HG03354 (cell line): ENCODE measurements around the gene CHTOP.
A peak's percentile ranks its signal among the peaks of the same experiment; 100 is the strongest.

ENCODE experiments used
- ATAC-seq: cut with Tn5 transposase; IDR thresholded peaks from one replicate; pipeline ENCODE4 v1.9.1; 2021; ENCODE audit warnings: mild to moderate bottlenecking; ENCODE audit not compliant: unreplicated experiment, poor library complexity, severe bottlenecking

The CHTOP gene

GRCh38 chr1:153612111-153612754 lies 21.6 kb upstream of the CHTOP start:
- ATAC-seq, result no peak

DNA sequence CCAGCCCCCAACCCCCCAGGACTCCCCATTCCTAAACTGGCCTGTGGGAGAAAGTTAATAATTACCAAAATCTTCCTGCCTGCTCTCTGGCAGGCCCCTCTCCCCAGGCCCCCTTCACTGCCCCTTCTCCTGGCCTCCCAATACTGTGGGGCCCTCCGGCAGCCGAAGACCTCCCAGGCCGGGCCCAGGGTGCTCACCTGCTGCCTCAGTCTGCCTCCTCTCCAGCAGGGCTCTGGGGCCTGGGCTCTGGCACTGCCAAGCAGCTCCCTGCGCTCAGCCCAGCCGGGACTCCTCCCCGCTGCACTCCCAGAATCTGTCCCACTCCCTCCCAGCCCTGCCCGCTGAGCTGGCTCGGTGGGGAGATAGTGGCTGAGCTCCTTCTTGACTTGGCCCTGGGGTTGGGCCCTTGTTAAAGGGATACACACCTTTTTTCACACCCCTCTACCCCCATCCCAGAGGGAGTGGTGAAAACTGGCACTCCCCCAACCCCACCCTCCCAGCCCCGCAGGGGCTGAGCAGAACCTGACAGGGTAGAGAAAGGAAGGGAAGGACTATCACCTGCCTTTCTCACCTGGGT lies 21.0 kb upstream of the CHTOP start, which contains the start of gene S100A16:
S100A16 (minus strand) TSS at position 383 of the 577 bp plus-strand sequence. CDS start 4,986 bp downstream, outside the sequence.
- no peak for ATAC-seq

DNA sequence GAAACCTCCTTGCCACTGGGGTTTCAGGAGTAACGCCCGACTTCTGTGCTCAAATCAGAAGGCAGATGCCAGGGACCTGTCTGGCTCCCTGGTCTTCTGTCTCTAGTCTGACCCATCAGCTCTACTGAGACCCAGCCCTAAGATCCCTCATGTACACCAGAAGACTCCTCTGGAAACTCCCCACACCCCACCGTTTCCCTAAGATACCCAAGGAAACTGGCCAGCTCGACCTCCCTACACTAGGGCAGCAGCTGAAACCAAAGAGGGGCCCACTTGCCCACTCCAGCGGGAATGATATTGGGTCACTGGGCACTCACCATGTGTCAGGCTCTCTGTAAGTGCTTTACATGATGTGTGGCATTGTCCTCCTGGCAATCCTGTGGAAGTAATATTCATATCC lies 20.5 kb upstream of the CHTOP start:
- no peak for ATAC-seq

DNA sequence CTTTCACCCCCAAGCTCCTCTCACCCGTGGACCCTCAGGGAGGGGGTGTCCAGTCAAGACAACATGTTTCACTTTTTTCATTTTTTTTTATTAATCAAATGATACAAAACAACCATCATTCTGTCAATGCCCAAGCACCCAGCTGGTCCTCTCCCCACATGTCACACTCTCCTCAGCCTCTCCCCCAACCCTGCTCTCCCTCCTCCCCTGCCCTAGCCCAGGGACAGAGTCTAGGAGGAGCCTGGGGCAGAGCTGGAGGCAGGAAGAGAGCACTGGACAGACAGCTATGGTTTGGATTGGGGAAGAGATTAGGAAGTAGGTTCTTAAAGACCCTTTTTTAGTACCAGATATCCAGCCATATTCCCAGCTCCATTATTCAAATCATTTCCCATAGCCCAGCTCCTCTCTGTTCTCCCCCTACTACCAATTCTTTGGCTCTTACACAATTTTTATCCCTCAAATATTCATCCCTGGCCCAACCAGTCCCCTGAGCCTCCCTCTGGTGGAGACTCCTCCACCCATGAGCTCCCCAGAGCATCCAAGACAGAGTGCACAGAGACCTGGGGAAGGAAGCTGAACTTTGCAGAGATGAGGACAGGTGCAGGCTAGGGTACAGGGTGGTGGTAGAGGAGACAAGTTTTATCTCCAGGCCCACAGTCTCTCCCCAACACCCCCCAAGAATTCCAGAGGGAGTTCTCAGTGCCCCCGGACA lies 19.5 kb upstream of the CHTOP start:
- ATAC-seq, result no peak

- ATAC-seq, result no peak
These were observed 19.0 kb upstream of the CHTOP start for GRCh38 chr1:153614906-153615305.

DNA sequence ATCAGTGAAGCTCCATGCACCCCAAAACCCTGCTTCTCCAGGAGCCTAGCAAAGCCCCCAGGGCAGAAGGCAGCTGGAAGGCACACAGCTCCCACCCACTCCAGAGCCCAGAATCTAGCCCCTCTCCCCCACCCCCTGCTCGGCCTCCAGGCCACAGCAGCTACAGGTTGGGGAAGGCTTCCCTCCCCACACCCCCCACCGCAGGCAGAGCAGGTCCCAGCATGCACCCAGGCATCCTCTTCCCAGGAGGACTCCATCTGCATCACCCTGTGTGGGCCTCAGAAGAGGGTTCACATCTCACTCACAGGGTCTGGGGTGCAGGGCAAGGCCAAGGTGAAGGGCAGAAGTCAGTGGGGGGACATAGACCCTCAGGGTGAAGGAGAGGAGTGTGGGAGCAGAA lies 18.5 kb upstream of the CHTOP start:
- ATAC-seq, result no peak

DNA sequence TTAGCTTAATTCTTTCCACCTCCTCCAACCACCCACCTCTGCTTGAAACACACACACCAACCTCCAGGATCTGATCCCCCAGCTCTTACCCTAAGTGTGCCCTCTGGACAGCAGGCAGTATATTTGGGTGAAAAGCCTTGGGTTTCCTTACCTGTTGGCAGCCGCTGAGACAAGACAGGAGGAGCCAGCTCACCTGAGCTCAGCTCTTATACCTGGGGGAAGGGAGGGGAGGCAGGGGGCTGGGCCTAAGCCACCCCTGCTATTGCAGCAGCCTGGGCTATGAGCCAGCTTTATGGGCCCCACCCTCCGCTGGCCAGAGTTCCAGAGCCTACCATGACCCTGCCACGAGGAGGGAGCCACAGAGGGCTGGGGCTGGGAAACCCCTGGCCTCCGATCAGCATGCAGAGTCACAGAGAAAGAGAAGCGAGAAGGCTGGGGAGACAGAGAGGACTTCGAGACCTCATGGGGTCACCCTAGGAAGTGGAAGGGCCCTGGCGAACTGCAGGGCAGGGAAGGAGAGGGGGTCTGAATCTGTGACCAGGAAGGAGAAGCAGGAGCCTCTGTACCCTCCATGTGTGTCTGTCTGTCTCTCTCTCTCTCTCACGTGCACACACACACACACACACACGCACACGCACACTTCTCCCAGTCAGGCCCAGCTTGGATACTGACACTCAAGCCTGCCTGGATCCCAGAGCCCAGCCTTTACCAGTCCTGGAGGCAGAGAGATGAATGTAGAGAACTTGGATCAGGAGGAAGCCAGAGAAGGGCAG lies 17.5 kb upstream of the CHTOP start, which contains the start of gene S100A14:
S100A14 (minus strand) TSS at position 182 of the 773 bp plus-strand sequence. CDS start 467 bp downstream, outside the sequence.
- no peak for ATAC-seq

DNA sequence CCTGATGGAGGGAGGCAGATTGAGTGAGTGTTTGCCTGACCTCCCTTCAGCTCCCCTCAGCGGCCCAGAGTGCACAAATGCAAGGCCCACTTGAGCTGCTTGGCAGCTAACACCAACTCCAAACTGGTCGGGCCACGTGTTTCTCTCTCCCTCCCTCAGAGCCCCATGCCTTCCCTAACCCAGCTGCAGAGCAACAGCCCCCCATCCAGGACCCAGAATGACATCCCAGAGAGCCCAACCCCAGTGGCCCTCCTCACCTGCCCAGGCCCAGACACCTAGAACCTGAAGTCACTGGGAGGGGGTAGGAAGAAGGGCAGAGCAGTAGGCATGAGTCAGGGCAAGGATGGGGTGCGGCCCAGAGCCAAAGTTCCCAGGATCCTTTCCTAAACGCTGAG lies 17.0 kb upstream of the CHTOP start:
- no peak for ATAC-seq

DNA sequence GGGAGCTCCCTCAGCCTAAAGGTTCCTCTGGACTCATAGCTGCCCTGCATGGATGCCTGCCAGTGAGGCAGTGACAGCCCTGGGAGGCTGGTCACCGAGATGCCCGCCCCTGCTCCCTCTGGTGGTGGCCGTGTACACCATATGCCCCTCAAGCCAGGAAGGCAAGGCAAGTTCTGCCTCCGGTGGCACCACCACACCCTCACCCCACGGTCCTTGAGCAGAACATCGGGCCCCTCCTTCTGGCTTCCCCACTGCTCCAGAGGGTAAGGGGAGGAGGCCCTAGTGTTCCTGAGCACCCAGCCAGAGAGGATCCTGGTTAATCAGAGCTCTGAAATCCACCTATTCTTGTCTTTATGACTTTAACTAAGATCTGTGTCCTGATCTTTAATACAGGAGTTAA lies 16.2 kb upstream of the CHTOP start:
- ATAC-seq, result peak; percentile 77

DNA sequence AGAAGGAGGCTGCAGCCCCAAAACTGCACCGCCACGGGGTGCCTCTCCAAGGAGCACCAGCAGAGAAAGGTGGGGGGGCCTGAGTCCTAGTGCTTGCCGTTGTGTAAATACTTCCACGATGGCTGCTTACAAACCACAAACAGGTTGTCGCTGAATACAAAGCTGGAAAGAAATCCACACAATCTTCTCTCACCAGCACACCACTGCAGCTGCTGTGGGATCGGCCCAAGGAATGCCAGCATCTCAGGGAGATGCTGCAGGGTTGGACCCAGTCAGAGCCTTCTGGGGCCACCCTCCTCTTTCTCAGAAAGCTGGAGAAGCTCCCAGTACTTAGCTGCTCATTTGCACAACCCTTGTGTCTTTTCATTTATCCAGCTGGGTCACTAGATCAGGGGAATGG lies 14.7 kb upstream of the CHTOP start:
- no peak for ATAC-seq

DNA sequence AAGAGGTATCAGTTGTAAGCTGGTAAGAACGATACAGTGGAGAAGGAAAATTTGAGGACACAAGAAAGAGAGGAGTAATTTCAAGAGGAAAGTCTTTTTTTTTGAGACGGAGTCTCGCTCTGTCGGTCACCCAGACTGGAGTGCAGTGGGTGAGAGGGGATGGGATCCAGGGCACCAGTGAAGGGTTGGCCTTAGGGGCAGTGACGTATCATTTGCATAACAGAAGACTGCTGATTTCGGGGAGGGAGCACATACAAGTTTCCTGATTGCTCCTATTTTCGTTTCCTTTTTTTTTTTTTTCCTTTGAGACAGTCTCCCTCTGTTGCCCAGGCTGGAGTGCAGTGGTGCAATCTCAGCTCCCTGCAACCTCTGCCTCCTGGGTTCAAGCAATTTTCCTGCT lies 10.8 kb upstream of the CHTOP start:
- ATAC-seq, result no peak

GRCh38 chr1:153624965-153625611 lies 8.8 kb upstream of the CHTOP start:
- ATAC-seq, result no peak

DNA sequence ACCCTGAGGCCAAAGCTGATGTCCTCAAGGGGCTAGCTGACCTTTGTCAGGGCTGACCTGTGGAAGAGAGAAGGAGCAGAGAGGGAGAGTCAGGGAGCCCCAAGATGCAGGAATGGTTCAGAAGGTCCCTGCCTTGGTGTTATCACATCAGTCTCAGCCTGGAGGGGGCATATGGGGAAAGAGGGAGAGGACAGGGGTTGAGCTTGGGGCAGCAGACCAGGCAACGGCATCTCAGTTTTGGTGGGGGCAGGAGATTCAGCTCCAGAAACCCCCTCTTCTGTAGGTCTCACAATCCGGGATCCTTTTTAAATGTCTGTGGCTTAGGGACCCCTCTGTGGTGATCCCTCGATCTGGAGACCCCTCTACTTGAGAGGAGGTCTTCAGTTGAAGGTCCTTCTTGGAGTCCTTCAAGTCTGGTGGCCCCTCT lies 7.4 kb upstream of the CHTOP start:
- no peak for ATAC-seq

DNA sequence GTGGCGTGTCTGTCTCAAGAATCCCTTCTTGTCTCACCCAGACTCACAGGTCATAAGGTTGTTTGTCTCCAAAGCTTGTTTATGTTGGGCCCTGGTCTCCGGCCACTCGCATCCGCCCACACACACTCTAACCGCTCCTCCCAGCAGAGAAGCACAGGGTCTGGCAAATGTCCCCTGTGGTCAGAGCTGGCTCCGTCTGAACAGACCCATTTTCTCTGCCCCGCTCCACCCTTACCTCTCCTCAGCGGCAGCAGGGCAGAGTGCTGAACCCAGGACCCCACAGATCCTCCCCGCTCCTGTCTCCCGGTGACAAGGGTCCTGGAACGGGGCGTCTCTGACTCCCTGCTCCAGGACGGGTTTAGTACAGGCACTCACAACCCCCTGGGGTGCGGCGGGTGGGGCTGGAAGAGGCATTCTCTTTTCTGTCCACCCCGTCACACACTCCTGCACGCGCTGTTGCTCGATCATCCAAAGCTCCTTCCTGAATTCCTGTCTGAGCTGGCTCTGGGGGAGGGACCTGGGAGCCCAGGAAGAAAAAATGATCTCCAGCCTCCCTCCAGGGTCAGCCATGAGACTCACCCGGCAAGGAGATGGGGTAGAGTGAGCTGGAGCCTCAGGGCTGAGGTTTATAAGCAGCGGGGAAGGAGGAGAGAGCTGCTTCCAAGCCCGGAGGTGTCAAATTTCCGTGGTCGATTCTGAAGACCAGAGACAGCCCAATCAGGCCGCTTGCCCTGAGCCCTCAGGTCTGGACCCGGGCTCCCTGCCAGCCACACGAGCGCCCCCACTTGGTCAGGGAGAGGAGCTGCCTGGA lies 6.8 kb upstream of the CHTOP start, which contains the start of gene S100A13:
S100A13 (minus strand) TSS at position 602 of the 811 bp plus-strand sequence. CDS start 1,033 bp downstream, outside the sequence.
- no peak for ATAC-seq

GRCh38 chr1:153627715-153628626 lies 5.9 kb upstream of the CHTOP start, which contains the start of gene S100A1:
S100A1 (plus strand) TSS chr1:153628434; CDS start chr1:153630522, 2,088 bp downstream.
- no peak for ATAC-seq

- no peak for ATAC-seq
These were observed 5.1 kb upstream of the CHTOP start for GRCh38 chr1:153628638-153629342.

DNA sequence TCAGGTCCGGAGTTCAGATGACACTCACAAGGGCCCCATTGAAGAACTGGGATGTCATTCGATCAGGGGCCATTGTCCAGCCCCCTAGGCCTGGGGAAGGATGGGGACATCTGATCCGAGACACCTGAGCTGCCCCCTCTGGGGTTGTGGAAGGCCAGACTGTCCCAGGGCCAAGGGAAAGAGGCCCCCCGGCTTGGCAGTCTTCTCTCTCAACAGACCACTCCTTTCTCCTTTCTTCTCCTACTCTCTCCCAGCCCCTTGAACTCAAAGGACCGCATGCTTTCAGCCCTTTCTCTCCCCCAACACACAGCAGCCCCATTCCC lies 4.6 kb upstream of the CHTOP start:
- ATAC-seq, result no peak
